Astrocyte (in vitro differentiated cells and primary cell): ENCODE data around the gene CRYM.

Experiments used
- CTCF ChIP-seq: IDR thresholded peaks from 2 replicates; pipeline ENCODE4 v1.5.1; 2011; ENCODE audit warnings: low read depth, mild to moderate bottlenecking, inconsistent platforms, low read length, moderate library complexity; ENCODE audit not compliant: insufficient read depth
- EZH2 ChIP-seq: IDR thresholded peaks from 2 replicates; pipeline ENCODE4 v1.6.1; 2012; ENCODE audit warnings: mild to moderate bottlenecking, low read length, inconsistent platforms; ENCODE audit not compliant: insufficient read depth

DNA sequence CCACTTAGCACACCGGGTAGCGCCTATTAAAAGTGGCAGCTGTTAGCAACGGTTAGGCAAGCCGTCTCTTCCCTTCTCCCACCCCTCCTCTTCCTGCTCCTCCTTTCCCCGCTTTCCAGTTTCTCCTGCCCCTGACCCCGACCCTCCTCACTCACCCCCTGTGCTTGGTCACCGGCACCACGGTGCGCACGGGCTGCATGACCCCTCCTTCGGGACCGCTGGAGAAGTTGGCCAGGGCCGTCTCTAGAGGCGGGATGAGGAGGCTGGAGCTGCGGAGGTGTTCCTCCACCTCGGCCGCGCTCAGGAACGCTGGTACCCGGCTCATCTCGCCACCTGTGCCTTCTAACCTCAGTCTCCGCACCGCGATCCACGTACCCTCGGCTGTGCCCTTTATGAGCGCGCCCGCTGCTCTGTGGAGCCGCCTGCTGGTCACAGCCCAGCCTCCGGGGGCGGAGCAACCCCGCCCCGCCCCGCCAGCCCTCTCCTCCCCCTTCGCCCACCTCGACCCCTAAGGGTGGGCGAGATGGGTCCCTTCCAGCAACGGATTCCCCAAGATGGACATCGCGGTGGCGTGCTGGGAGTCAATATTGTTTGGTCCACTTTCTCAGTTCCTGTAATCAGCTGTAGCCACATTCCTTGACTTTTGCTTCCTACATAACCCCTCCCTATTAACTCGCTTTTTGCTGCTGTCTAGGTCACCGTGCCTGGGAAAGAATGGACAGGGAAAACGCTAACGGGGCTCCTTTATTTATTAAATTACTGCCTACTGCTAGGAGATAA is at the start of gene CRYM:
- TF ChIP-seq CTCF (peak; percentile 16), EZH2 (peak; percentile 45)
